Measurements from ENCODE around the gene ABCA12.

DNA sequence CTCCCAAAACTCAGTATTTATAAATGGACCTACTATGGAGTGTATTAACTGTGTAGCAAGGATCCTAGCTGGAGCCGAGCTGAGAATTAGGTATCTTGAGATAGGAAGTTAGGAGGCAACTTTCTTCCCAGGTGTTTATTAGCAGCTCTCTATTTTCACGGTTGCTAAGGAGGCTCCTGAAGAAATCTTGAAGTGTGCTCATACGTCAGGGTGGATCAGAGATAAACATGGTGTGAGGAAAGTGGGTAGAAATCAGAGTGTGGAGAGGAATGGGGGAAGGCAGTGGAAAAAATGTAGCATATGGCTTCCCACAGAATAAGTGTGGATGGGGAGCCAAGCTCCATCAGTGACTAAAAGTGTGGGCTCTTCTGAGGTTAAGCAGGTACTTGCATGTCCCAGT is 104.3 kb downstream of the ABCA12 start:
- TF ChIP-seq SMC3 (IDR thresholded peaks at IDR 0.05; ENCODE audit: low read length) (no peak), ZNF761 (CRISPR knock-in tag; conservative IDR thresholded peaks at IDR 0.05) (no peak), POLR2A (IDR thresholded peaks at IDR 0.05; ENCODE audit: insufficient read depth in 1 of 2, low read depth in 2 of 2, low read length in 2 of 2) (no peak)
- TF ChIP-seq, protein P1, sequence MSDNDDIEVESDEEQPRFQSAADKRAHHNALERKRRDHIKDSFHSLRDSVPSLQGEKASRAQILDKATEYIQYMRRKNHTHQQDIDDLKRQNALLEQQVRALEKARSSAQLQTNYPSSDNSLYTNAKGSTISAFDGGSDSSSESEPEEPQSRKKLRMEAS (IDR thresholded peaks at IDR 0.05) = no peak

Data from HepG2 (cell line).